CD4-positive, alpha-beta T cell treated with Interleukin-15 for 4 hours (primary cell): ENCODE measurements around the gene NUMBL.
"Not testable (repeated sequence)": the region's sequence is repeated elsewhere in the genome, so short reads cannot be mapped to it uniquely, and the experiment has no call there.

Experiments used
- DNase-seq: peaks from one replicate; pipeline ENCODE4 v3.0.0-alpha.2; 2020; ENCODE audit warnings: low spot score

NUMBL gene

DNA sequence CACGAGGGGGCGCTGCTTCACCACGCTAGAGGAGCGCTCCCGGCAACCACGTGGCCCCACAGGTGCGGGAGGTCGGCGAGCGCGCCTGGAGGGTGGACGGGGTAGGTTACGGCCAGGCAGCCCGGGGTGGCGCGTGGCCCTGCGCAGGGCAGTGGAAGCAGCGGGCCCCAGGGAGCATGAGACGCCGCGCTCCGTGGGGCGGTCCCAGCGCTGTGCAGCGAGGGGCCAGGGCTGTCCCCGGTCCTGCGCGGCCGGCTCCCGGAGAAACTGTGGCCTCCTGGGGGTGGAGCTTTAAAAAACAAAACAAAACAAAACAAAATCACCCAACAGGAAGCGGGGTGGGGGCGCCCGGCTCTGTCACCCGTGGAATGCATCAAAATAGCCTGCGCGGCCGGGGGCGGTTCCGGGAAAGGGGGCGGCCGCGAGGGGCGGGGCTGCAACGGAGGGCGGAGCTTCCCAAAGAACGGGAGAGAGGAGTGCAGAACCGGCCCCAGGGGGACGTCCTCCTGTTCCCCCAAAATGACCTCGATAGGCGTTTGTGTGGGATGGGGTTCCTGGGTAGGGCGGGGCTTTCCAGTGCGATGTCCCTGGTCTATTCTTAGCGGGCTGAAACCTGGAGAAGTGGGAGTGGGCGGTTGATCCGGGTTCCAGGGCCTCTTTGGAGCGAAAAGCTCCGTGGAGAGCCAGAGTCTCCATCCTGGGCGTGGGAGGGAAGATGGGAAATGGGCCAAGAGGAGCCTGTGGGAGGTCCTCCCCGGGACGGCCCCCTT lies 27.3 kb downstream of the NUMBL start:
- DNase-seq: peak; percentile 92

DNA sequence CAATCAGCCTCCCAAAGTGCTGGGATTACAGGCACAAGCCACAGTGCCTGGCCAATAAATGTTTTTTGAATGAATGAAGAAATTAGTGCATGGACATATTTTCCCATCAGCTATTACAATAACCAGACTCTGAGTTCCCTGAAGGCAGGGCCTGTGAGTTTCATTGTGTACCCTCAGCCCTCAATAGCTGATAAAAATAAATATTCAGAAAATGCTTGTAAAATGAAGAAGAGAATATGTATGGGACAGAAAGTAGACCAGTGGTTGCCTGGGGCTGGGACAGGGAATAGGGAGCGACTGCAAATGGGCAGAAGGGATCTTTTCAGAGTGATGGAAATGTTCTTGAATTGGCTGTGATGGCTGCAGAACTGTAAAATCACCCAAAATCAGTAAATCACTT lies 28.8 kb downstream of the NUMBL start:
- DNase-seq: no peak

DNA sequence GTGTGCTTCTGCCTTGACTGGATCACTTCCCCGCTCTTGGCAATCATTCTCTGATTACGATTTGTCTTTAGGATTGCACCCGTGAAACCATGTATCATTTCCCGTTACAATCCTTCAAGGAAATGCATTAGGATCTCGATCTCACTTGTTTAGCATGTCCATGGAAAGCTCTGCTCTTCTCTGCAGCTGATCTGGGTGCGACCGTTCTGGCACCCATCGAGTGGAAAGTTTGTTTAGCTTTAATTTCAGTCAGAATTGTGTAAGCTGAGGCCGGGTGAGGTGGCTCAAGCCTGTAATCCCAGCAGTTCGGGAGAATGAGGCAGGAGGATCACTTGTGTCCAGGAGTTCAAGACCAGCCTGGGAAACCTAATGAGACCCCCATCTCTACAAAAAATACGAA lies 30.9 kb downstream of the NUMBL start:
- DNase-seq: no peak

DNA sequence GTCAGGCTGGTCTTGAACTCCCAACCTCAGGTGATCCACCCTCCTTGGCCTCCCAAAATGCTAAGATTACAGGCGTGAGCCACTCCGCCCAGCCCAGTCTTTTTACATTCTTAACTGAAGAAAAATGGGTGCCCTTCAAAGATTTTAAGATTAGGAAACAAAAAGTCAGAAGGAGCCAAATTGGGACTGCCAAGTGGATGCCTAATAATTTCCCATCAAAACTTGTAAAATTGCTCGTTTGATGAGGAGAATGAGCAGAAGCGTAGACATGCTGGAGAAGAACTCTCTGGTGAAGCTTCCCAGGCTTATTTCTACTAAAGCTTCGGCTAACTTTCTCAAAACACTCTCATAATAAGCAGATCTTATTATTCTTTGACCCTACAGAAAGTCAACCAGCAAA lies 31.3 kb downstream of the NUMBL start:
- DNase-seq: no peak

GRCh38 chr19:40658031-40658430 lies 32.4 kb downstream of the NUMBL start:
- DNase-seq: no peak

DNA sequence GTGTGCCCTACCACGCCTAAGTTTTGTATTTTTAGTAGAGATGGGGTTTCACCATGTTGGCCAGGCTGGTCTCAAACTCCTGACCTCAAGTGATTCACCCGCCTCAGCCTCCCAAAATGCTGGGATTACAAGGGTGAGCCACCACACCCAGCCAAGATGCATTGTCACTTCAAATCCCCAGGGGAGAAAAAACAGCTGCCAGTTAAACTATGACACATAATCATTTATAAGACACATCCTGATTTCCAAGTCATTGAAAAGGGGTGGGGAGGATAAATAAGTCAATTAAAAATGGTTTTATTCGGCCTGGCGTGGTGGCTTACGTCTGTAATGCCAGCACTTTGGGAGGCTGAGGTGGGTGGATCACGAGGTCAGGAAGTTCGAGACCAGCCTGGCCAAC lies 34.8 kb downstream of the NUMBL start:
- DNase-seq: not testable (repeated sequence)

GRCh38 chr19:40652303-40652702 lies 38.1 kb downstream of the NUMBL start:
- DNase-seq: not testable (repeated sequence)

DNA sequence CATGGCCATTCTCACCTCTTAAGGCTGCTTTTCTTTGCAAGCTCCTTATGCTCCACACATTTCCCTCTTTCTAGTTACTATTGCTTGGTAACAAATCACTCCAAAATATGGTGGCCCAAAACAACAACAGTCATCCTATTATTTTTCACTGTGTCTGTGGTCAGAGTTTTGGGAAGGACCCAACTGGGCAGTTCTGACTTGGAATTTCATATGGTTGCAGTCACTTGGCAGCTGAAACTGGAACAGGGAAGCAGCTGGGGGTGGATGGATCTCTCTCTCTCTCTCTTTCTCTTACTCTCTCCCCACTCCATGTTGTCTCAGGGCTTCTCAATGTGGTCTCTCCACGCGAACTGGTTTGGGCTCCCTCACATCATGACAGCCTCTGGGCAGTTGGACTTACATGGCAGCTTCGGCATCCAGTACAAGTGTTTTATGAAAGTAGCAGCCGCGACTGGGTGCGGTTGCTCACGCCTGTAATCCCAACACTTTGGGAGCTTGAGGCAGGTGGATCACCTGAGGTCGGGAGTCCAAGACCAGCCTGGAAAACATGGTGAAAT lies 39.6 kb downstream of the NUMBL start:
- no peak for DNase-seq

DNA sequence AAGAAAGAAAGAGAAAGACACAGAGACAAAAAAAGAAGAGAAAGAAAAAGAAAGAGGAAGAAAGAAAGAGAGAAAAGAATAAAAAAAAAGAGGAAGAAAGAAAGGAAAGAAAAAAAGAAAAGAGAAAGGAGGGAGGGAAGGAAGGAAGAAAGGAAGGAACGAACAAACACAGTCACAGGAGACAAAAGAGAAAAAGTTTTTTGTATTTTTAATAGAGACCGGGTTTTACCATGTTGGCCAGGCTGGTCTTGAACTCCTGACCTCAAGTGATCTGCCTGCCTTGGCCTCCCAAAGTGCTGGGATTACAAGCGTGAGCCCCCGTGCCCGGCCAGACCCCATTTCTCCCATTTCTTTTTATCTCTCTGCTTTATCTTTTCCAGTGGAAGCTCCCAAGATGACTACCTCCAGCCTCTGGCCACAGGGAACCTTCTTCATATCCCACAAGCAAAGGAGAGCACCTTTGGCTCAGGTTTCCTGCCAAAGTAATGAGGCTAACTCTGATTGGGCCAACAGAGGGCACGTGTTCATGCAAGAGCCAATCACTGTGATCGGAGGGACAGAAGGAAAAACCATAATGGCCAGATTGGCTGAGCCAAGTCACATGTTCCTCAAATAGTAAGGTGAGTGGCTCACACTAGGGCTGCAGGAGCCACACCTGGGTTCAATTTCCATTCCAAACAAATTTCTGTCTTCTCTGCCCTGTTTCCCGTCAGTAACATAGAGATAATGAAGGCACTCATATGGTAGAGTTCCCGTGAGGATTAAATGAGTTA lies 40.4 kb downstream of the NUMBL start:
- not testable (repeated sequence) for DNase-seq

GRCh38 chr19:40646743-40647254 lies 43.7 kb downstream of the NUMBL start:
- DNase-seq: no peak

- DNase-seq: no peak
These were observed 47.6 kb downstream of the NUMBL start for GRCh38 chr19:40642757-40643305.

DNA sequence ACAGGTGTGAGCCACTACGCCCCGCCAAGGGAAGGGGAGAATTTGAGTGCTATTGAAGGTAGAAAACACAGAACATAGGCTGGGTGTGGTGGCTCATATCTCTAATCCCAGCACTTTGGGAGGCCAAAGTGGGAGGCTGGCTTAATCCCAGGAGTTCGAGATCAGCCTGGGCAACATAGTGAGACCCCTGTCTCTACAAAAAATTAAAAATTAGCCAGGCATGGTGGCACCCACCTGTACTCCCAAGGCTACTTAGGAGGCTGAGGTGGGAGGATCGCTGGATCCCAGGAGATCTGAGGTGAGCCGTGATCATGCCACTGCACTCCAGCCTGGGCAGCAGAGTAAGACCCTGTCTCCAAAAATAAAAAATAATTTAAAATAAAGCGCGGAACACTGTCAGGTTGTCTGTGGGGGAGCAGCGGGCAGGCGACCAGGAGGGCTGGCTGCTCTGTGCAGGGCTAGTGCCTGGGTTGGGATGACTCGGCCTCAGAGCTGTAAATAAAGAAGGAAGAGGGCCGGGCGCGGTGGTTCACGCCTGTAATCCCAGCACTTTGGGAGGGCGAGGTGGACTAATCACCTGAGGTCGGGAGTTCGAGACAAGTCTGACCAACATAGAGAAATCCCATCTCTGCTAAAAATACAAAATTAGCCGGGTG lies 48.3 kb downstream of the NUMBL start:
- no peak for DNase-seq

- DNase-seq: no peak
These were observed 49.2 kb downstream of the NUMBL start for GRCh38 chr19:40641281-40641680.

DNA sequence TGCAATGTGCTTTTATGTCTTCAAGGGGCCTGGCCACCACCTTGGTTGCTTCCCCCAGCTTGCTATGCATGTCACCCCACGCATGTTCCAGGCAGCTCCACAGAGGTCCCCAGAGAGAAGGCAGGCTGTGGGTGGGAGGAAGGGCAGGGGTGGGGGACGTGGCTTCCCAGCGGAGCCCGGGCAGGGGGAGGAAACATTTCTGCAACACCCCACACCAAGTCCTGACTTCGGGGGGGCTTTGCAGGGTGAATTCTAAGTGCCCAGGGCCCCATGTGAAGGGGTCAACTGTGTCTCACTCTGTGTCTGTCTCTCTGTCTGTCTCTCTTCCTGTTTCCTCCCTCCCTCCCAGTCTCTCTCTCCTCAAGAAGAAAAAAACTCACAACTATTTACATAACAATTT lies 49.7 kb downstream of the NUMBL start:
- DNase-seq: no peak

GRCh38 chr19:40639638-40639982 lies 50.8 kb downstream of the NUMBL start:
- no peak for DNase-seq

DNA sequence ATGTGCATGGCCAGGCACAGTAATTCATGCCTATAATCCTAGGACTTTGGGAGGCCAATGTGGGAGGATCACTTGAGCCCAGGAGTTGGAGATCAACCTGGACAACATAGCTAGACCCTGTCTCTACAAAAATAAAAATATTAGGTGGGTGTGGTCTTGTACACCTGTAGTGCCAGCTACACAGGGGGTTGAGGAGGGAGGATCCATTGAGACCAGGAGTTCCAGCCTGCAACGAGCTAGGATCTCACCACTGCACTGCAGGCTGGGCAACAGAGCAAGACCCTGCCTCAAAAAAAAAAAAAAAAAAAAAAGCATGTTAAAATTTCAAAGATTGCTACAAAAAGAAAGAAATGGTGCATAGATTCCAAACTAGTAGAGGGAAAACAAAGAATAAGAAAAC lies 52.1 kb downstream of the NUMBL start:
- DNase-seq: no peak

GRCh38 chr19:40633207-40633606 lies 57.2 kb downstream of the NUMBL start:
- DNase-seq: no peak

GRCh38 chr19:40632311-40633036 lies 58.0 kb downstream of the NUMBL start:
- no peak for DNase-seq

DNA sequence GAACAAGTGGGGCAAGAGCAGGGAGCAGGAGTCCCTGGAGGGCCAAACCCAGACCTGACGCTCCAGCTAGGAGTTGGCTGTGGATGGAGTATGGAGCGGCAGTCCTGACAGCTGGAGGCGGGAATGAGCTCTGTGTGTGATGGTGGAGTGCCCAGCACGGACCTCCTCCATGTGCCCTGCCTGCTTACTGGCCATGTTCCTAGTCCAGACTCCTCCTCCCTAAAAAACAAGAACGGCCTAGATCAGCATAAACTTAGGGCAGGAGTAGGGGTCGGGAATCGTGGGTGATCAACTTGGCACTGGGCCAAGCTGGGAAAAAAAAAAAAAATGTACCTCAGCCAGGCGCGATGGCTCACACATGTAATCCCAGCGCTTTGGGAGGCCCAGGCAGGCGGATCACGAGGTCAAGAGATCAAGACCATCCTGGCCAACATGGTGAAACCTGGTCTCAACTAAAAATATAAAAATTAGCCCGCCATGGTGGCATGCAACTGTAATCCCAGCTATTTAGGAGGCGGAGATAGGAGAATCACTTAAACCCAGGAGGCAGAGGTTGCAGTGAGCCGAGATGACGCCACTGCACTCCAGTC lies 59.8 kb downstream of the NUMBL start:
- DNase-seq: no peak

GRCh38 chr19:40629346-40629745 lies 61.1 kb downstream of the NUMBL start:
- no peak for DNase-seq
